Stomach (tissue), 4 donors: ENCODE results near the gene CRHR1.

Experiments
- CTCF ChIP-seq, 7 experiments: fragments of 450-650 bp in 4 of 7; fragments of 200-600 bp in 3 of 7; sonication (generic) in 3 of 7; IDR thresholded peaks; one replicate each; pipeline ENCODE4 v1.5.1; 2016 to 2019; ENCODE audit warnings: antibody characterized with exemption in 7 of 7, control low read depth in 2 of 7, mild to moderate bottlenecking in 1 of 7
- EP300 ChIP-seq: sonication (generic); formaldehyde crosslinking; IDR thresholded peaks from one replicate; pipeline ENCODE4 v1.6.1; 2017; ENCODE audit warnings: antibody characterized with exemption
- POLR2A ChIP-seq, 4 donors: fragments of 450-650 bp; IDR thresholded peaks; one replicate each; pipeline ENCODE4 v1.6.1; 2016; ENCODE audit warnings: antibody characterized with exemption in 4 of 4, control low read depth in 2 of 4, mild to moderate bottlenecking in 1 of 4, moderate library complexity in 1 of 4
- POLR2AphosphoS5 ChIP-seq, 3 donors: sonication (generic); formaldehyde crosslinking; IDR thresholded peaks; one replicate each; pipeline ENCODE4 v1.6.1; 2016; ENCODE audit warnings: antibody characterized with exemption in 3 of 3

DNA sequence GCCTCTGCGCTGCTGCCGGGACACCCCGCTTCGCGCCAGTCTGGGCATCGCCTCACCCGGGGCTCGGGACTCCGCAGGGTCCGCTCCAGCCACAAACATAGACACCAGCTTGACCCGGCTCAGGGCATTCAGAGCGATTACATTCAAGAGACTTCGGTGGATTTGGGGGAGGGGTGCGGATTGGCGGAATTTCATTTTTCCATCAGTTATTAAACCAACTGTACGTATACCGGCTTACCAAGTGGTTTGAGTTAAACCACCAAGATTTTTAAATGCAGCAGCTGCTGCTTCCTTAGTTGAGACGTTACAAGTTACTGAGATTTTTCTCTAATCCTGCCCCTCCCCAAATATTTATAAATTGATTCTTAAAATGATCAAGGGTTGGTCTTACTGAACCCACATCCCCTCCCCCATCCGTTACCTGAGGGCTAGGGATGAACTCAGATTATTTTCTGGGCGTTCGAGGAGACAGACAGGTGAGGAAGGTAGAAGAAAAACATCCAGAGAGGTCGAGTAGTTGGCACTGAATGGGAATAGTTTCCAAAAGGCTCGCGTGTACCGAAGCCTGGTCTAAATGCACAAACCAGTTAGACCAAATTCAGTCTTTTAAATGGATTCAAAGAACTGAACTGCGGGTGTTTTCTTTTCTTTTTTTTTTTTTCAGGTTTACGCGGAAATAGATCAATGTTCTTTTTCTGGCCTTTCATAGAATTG, 1.5 kb downstream of the CRHR1 start:
- TF ChIP-seq CTCF (IDR thresholded peaks at IDR 0.05) (no peak), POLR2A (IDR thresholded peaks at IDR 0.05) (no peak), EP300 (no peak), POLR2AphosphoS5 (IDR thresholded peaks at IDR 0.05) (no peak)
